Umbilical cord (tissue), 2 donors: ENCODE results near the gene IMMP2L. TPM values are rescaled to one million over a fixed set of nuclear protein-coding genes. Genes with fewer than 3 reads are reported as not detected.
A peak's percentile ranks its signal among the peaks of the same experiment; 100 is the strongest.
"Not testable (repeated sequence)": the region's sequence is repeated elsewhere in the genome, so short reads cannot be mapped to it uniquely, and the experiment has no call there.

Experiments used
- DNase-seq: peaks from one replicate; pipeline ENCODE4 v3.0.0-alpha.2; 2015; ENCODE audit warnings: low spot score
- total RNA-seq: library from RNA; depleted of rRNA; stranded (reverse); fragments of >200 nt; gene quantifications from one replicate; pipeline ENCODE4 v1.2.3, GENCODE V29; 2014; ENCODE audit warnings: low replicate concordance; ENCODE audit not compliant: insufficient read depth

Gene IMMP2L
- total RNA-seq, 1 donor from 2014 or later: 31.1 TPM

DNA sequence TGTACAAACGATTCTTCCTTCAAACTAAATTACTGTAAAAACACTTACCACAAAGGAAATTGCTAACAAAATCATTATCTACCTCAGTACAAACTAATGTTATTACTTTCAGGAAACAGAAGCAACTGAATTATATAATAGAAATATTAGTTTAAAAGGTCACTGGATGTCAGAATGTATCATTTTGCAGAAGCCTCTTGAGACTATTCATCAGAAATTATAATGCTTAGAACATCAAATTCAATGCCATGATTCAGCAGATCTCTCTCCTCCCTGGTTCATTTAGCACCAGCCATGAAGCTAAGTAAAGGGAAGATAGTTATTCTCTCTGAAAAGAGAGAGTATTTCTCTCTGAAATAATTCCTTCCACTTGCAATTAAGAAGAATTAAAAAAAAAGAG is 223.3 kb downstream of the IMMP2L start:
- DNase-seq: no peak

DNA sequence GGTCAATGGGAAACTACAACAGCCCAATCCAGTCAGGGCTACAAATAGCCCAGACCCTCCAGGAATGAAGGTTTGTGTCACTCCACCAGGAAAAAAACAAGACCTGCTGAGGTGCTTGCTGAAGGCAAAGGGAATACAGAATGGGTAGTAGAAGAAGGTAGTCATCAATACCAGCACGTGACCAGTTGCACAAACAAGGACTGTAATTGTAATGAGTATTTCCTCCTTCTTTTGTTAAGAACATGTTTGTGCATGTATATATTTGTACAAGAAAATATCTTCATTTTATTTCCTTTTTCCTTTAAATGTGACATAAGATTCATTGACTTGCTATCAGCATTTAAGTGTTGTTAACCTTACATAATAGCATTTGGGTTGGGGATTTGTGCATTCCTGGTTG is 229.3 kb downstream of the IMMP2L start:
- DNase-seq: no peak

DNA sequence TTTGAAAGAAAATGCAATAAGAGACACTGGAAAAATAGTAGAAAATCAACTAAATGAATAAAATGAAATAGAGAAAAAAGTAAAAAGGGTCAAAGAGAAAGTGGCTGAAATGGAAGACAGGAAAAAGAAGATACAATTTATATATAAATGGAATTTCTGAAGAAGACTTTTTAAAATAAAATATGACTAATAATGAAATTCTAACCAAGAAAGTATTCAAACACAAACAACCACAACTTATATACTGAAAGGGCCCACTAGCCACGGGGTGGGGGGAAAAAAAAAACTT is 232.1 kb downstream of the IMMP2L start:
- DNase-seq: no peak

DNA sequence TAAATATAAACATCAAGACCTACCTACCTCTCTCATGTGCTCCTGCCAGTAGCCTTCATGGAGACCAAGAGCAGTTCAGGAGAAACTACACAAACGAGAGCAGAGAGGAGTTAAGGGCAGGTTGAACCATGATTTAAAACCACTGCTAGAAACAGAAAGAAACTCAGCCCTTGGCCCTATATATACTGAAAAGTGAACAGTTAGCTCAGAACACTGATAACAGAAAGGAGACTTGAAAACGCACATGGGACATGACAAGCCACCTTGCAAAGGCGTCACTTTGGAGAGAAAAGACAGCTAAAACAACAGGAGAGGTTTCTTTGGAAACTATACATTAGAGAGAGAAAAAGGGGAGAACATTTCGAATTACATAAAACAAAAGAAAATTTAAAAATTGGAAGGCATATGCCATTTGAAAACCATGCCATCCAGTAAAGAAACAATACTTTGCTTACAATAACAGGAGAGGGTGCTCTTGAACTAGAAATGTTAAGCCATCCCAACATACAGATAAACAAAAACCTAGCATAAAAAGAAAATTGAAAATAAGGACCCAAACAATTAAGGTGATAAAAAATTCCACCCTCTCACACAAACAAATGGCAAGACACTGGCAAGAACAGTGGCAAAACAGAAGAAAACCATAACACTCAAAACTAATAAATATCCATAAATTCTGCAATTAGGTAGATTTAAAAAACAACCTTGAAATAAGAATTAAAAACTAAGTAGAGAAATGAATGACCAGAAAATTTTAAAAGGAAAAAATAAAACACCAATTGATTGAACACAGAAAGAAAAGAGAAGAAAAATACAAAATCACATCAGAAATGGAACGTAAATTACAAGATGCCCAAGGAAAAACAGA is 232.7 kb downstream of the IMMP2L start:
- DNase-seq: no peak

DNA sequence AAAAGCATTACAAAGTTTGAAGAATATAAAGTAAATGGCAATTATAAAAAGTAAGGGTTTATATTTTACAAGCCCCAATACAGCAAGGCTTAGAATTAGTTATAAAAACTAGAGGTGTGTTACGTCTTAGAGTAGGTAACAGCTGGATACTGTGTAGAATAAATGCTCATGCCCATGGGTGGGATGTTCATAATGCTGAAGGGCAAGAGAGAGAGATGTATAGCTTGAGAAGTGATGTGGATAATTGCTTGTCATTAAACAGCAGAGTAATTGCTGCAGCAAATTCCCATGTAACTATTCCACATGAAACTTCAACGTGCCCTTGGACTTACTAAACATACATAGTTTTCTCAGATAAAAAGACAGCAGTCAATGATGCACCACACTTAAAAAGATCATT is 233.8 kb downstream of the IMMP2L start:
- DNase-seq: no peak

DNA sequence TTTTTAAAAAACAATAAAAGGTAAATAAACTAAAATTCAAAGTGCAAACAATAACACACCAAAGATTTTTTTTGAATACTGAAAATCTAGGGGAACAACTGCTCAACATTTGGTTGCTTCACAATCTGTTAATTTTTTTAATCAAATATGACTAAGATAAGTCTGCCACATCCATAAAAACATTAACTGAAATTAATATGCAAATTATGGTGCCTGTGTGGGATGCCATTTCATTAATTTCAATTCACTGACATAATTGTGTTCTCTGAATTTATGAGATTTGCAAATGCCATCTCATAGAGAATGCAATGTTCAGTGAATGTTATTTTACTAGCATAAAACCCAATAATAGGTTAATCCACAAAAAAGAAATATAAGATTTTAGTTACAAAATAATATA is 237.5 kb downstream of the IMMP2L start:
- no peak for DNase-seq

DNA sequence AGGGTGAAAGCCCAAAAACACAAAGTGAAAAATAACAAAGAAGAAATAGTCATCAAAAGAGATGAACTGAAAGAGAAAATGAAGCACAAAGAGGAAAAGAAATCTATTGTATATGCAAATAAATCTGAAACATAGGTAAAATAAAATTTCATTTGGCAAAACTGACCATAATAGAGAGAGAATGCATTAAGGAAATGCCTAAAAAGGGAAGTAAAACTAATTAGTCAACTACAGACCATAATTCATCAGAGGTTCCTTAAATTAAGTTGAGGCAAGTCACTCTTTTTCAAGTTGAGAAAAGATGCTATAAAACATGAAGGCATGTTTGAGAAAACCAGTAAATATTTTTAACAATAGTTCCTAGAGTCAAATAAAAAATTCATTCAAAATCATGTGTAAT is 238.1 kb downstream of the IMMP2L start:
- no peak for DNase-seq

DNA sequence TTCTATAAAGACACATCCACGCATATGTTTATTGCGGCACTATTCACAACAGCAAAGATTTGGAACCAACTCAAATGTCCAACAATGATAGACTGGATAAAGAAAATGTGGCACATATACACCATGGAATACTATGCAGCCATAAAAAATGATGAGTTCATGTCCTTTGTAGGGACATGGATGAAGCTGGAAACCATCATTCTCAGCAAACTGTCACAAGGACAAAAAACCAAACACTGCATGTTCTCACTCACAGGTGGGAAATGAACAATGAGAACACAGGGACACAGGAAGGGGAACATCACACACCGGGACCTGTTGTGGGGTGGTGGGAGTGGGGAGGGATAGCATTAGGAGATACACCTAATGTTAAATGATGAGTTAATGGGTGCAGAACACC is 238.6 kb downstream of the IMMP2L start:
- DNase-seq: not testable (repeated sequence)

DNA sequence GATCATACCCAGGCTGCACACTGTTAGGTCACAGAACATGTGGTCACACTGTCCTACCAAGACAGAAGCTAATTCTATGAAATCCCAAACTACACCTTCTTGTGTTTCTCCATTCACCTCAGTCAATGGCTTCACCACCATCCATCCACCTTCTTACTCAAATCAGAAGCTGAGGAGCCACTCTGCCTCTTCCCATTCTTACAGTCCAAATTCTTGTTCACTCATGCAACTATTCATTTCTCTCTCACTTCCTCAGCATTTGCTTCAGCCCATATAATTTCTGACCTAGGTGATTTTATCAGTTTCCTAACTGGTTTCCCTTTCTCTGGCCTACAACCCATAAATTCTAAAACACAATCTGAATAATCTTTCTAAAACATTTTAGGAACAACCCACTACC is 242.2 kb downstream of the IMMP2L start:
- no peak for DNase-seq

DNA sequence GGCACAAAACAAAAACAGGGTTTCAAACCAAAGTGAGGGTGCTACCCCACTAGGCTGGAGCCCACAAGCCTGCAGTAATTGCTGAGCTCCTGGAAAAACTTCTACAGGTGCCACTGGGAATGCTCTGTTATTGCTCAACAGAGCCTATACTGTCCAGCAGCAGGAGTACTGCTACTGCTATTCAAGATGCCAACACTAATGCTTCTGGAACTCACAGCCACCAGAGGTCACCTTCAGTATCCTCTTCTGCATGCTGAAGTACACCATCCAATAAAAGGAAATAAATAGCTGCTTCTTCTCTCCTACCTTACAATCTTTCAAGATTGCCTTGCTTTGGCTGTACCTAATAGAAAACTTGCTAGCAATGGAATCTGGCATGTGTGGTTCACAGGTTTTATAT is 249.3 kb downstream of the IMMP2L start:
- peak; percentile 2 for DNase-seq

DNA sequence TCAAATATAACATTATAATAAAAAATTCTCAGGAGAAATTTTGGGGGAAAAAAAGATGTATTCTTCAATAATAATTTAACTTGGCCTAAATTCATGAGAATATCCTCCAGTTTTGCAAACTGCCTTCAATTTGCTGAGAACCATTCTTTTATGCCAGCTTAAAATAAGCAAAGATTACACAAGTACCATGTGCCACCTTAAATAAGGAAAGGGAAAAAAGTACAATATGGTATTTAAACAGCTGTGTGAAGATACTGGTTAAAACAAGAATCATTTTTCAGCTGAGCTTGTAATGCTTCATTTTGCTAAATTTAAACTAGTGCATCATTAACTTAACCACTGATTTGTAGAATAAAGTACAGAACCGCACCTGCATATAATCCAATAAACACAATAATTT is 253.6 kb downstream of the IMMP2L start:
- DNase-seq: no peak

DNA sequence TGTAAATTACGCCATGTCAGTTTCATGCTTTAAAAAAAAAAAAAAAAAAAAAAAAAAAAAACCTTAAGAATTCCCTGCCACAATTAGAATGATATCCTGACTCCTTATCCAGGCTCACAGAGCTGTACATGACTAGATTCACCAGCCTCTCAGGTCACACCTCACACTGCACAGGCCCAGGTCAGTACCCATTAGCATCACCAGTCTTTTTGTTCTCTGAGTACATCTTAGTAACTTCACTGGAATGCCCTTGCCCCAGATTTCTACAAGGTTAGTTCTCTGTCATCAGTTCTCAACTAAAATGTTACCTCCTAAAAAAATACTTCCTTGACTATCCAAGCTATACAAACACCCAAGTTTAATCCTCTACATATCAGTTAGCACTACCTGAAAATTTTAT is 260.4 kb downstream of the IMMP2L start:
- DNase-seq: no peak

DNA sequence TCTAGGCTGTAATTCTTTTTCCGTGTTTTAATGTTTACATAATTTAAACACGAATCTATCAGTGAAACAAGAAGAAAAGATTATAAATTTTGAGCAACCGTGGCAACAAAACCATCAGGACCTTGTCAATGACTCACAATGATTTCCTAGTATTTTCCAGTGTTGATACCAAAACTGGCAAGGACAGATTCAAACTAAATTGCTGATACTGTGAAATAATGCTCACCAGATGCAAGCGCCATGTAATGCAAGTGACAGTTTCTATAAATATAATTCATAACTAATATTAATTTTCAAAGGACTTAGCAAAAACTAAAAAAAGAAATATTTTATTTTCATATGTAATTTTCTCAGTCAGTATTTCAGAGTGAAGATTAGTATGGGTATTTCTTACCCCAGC is 267.8 kb downstream of the IMMP2L start:
- no peak for DNase-seq

DNA sequence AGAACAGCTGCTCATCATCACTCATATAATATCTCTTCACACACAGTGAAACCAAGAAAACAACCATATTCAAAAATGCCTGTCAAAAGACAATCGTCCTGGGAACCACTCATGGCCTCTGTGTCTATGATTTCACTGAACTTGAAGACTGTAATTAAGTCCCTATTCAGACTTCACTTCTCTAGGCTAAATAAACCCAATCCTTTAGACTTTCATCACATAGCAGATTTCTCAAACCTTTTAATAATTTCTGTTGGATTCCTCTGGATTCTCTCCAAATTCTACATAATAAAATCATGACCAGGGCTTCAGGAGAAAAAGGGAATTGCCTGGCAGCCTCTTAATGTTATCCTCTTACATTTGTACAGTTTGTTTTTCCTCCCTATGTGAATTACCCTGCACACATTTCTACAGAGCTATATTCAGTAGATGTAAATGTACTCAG is 270.2 kb downstream of the IMMP2L start:
- peak; percentile 67 for DNase-seq

DNA sequence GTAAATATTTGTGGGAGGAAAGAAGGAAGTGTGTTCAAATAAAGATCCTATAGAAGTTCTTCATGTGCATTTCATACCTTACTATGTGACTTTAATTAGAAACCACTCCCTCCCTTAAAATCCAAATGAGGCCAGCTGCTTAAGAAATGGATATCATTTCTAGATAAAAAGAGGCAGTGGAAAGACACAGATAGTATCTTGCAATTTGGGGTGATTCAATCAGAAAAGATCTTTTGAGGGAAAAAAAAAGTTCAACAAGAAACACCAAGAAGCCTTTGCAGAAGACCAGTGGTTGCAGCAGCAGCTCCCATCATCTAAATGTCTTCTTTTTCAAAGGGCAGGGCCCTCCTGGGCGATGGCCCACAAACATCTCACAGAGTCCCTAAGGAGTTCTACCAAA is 271.3 kb downstream of the IMMP2L start:
- DNase-seq: no peak

DNA sequence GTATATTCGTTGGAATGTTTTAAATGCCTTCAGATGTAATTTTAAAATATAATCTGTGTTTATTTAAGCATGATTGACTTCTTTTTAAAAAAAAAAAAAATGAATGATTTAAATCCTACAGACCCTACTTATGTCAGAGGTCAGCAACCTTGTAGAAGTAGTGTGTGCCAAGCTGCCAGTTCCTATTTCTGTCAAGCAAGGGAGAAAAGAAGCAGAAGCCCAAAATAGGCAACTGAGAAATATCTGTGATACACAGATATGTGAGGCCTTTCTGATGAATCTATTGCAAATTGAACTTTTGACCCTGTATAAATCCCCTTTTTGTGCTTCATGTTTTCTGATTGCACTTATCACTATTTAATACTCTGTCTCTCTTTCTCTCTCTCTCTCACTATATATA is 271.9 kb downstream of the IMMP2L start:
- DNase-seq: peak; percentile 50

DNA sequence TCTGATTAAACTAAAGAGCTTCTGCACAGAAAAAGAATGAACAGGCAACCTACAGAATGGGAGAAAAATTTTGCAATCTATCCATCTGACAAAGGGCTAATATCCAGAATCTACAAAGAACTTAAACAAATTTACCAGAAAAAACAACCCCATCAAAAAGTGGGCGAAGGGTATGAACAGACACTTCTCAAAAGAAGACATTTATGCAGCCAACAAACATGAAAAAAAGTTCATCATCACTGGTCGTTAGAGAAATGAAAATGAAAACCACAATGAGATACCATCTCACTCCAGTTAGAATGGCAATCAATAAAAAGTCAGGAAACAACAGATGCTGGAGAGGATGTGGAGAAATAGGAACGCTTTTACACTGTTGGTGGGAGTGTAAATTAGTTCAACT is 273.9 kb downstream of the IMMP2L start:
- not testable (repeated sequence) for DNase-seq

DNA sequence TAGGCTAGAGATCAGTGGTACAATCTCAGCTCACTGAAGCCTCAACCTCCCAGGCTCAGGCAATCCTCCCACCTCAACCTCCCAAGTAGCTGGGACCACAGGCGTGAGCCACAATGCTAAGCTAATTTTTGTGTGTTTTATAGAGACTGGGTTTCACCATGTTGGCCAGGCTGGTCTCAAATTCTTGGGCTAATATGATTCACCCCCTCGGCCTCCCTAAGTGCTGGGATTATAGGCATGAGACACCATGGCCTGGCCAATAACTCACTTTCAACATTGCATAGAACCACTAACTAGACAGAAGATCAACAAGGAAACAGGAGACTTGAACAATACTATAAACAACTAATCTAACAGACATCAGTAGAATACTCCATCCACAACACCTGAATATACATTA is 279.7 kb downstream of the IMMP2L start:
- DNase-seq: no peak

DNA sequence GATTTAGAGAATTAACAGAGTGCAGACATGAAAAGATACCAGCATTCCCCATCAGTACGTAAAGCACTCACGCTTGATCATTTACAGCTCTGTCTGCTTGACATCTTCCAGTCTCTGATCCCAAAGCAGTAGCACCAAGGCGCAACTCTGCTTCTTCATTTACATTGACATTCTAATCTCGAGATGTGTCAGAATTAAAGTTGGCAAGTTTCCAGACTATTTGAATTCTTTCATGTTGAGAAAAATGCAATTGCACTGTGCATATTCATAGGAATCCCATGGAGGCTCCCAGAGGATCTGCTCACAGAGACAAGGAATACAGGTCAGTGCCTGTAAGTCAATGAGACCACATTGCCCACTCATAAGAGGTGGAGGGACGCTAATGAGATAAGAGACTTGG is 287.4 kb downstream of the IMMP2L start:
- peak; percentile 79 for DNase-seq

DNA sequence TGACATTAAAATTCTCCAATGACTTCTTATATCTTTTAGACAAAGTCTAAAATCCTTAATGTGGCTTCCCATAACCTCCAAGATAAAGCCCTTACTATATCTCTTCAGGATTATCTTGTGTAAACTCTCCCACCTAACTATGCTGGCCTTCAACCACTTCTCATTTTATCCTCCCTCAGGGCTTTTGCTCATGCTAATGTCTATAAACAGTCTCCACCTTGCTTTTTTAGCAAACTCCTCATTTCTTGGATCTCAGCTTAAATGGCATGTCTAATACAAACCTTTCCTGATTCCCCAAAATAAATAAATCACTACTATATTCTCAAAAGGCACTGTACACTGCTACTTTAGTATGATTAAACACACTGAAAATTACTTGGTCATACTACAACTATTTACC is 290.2 kb downstream of the IMMP2L start:
- no peak for DNase-seq

DNA sequence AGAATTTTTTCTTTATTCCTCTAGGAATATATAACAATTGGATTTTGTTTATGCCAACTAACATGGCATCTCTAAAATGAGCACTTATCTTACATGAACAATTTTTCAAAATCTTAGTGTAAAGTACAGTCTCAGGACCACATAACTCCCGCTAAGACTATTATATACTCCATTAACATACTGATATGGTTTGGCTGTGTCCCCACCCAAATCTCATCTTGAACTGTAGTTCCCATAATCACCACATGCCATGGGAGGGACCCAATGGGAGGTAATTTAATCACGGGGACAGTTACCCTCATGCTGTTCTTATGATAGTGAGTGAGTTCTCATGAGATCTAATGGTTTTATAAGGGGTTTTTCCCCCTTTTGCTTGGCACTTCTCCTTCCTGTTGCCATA is 291.5 kb downstream of the IMMP2L start:
- not testable (repeated sequence) for DNase-seq

DNA sequence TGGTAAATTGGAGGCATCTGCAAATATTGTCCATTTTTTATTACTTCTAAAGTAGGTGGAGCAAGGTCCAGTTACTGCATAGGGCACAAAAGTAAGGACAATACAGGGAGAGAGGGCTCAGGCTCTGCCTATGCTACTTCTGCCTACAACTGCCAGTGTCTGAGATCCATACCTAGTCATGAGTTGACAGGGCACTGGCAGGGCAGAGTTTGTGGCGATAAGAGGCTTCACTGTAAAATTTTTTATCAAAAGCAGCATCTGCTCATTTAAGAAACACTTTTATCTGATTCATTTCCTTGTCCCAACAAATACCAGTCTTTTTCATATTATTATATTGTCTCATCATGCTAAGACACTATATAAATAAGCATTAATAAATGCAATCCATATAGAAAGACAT is 293.4 kb downstream of the IMMP2L start:
- no peak for DNase-seq

DNA sequence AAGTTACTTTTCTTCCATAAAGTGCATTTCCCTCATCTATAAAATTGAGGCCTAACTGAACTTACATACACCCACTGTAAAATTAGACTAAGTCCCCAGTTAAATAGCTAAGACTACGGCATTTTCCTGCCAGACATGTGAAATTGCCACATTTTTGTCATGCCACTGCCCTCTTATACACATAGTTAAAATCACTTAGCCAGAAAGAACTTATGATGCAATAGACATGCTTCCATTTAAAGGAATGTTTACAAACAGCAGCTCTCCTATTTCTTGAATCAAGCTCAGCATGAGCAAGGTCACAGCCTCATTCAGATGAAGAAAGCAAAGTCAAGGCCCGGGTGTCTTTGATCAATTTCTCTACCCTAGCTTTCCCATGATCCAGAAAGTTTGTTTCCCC is 295.7 kb downstream of the IMMP2L start:
- DNase-seq: peak; percentile 28

DNA sequence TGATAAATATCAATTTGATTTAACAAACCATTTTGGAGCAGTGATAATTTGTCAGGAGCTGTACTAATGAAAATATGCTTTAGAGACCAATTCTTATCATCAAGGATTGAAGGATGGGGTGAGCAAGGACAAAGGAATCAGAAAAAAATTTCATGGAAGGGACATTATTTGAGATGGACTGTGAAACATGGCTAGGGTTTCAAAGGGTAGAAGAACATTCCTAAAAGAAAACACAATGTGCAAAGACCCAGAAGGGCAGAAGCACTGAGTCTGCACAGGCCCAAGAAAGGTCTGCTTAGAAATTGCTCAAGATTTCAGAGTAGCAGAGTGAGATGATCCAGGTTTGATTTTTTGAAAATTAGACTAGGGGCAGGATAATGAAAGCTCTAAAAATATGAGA is 296.9 kb downstream of the IMMP2L start:
- DNase-seq: no peak
